ENCODE data around the gene ANK2. TPM values are rescaled to one million over a fixed set of nuclear protein-coding genes. Genes with fewer than 3 reads are reported as not detected.

Gene ANK2
- polyA plus RNA-seq, 4 donors = 0.22 to 32.7 (median 5.6) TPM

- Histone ChIP-seq H3K27me3 (ENCODE audit: control insufficient read depth in 3 of 3, insufficient read depth in 3 of 3, low read length in 3 of 3) (no peaks in the 10 kb centered on the region), H3K4me1 (ENCODE audit: control insufficient read depth in 3 of 3, insufficient read depth in 2 of 3, low read depth in 1 of 3, low read length in 2 of 3) (peaks cover 0 to 6% (median 0%) of the 10 kb centered on the region in 3 donors), H3K36me3 (ENCODE audit: control insufficient read depth in 3 of 3, insufficient read depth in 2 of 3, low read depth in 1 of 3, low read length in 3 of 3) (peaks cover 0 to 20% (median 0%) of the 10 kb centered on the region in 3 donors), H3K27ac (ENCODE audit: low read depth in 1 of 3, low read length in 2 of 3) (no peak overlapping the region), H3K9me3 (ENCODE audit: control insufficient read depth in 2 of 2, insufficient read depth in 1 of 2, low read depth in 1 of 2, low read length in 1 of 2) (no peaks in the 10 kb centered on the region), H3K4me3 (ENCODE audit: low read depth in 1 of 3, low read length in 3 of 3) (no peak overlapping the region)
- FAIRE-seq (no peak), DNase-seq (no peak)
- WGBS, 3 donors = 82 to 94% (median 83%) methylated on average over 2 of the region's 2 CpGs
These were observed 238.8 kb downstream of the ANK2 start for GRCh38 chr4:113288257-113288656.

- DNase-seq (no peak), FAIRE-seq (no peak)
- Histone ChIP-seq H3K4me1 (ENCODE audit: control insufficient read depth in 3 of 3, insufficient read depth in 2 of 3, low read depth in 1 of 3, low read length in 2 of 3) (peaks cover 0 to 6% (median 0%) of the 10 kb centered on the region in 3 donors), H3K27ac (ENCODE audit: low read depth in 1 of 3, low read length in 2 of 3) (no peak overlapping the region), H3K27me3 (ENCODE audit: control insufficient read depth in 3 of 3, insufficient read depth in 3 of 3, low read length in 3 of 3) (no peaks in the 10 kb centered on the region), H3K9me3 (ENCODE audit: control insufficient read depth in 2 of 2, insufficient read depth in 1 of 2, low read depth in 1 of 2, low read length in 1 of 2) (no peaks in the 10 kb centered on the region), H3K4me3 (ENCODE audit: low read depth in 1 of 3, low read length in 3 of 3) (no peak overlapping the region), H3K36me3 (ENCODE audit: control insufficient read depth in 3 of 3, insufficient read depth in 2 of 3, low read depth in 1 of 3, low read length in 3 of 3) (peaks cover 0 to 21% (median 0%) of the 10 kb centered on the region in 3 donors)
- WGBS, 3 donors = 77 to 89% (median 85%) methylated on average over 4 of the region's 4 CpGs
These were observed 239.2 kb downstream of the ANK2 start for GRCh38 chr4:113288696-113289095.

GRCh38 chr4:113289766-113290165 is 240.3 kb downstream of the ANK2 start:
- Histone ChIP-seq H3K27ac (ENCODE audit: low read depth in 1 of 3, low read length in 2 of 3) (no peak overlapping the region), H3K27me3 (ENCODE audit: control insufficient read depth in 3 of 3, insufficient read depth in 3 of 3, low read length in 3 of 3) (no peaks in the 10 kb centered on the region), H3K9me3 (ENCODE audit: control insufficient read depth in 2 of 2, insufficient read depth in 1 of 2, low read depth in 1 of 2, low read length in 1 of 2) (no peaks in the 10 kb centered on the region), H3K4me1 (ENCODE audit: control insufficient read depth in 3 of 3, insufficient read depth in 2 of 3, low read depth in 1 of 3, low read length in 2 of 3) (peaks cover 0 to 6% (median 0%) of the 10 kb centered on the region in 3 donors), H3K4me3 (ENCODE audit: low read depth in 1 of 3, low read length in 3 of 3) (no peak overlapping the region), H3K36me3 (ENCODE audit: control insufficient read depth in 3 of 3, insufficient read depth in 2 of 3, low read depth in 1 of 3, low read length in 3 of 3) (peaks cover 0 to 21% (median 0%) of the 10 kb centered on the region in 3 donors)
- DNase-seq (no peak), FAIRE-seq (no peak)

- no peaks in the 10 kb centered on the region for H3K27me3 ChIP-seq (ENCODE audit: control insufficient read depth in 3 of 3, insufficient read depth in 3 of 3, low read length in 3 of 3)
- DNase-seq = no peak
- peaks cover 0 to 15% (median 0%) of the 10 kb centered on the region in 3 donors for H3K36me3 ChIP-seq (ENCODE audit: control insufficient read depth in 3 of 3, insufficient read depth in 2 of 3, low read depth in 1 of 3, low read length in 3 of 3)
- no peak for FAIRE-seq
- peaks cover 0 to 6% (median 0%) of the 10 kb centered on the region in 3 donors for H3K4me1 ChIP-seq (ENCODE audit: control insufficient read depth in 3 of 3, insufficient read depth in 2 of 3, low read depth in 1 of 3, low read length in 2 of 3)
- H3K4me3 ChIP-seq (ENCODE audit: low read depth in 1 of 3, low read length in 3 of 3) = no peak overlapping the region
- WGBS, 3 donors = 42 to 62% (median 45%) methylated on average over 2 of the region's 2 CpGs
- H3K9me3 ChIP-seq (ENCODE audit: control insufficient read depth in 2 of 2, insufficient read depth in 1 of 2, low read depth in 1 of 2, low read length in 1 of 2) = no peaks in the 10 kb centered on the region
- no peak overlapping the region for H3K27ac ChIP-seq (ENCODE audit: low read depth in 1 of 3, low read length in 2 of 3)
These were observed 241.2 kb downstream of the ANK2 start for GRCh38 chr4:113290666-113291065.

- peak overlapping the region in 1 of 3 donors; percentile 26 for H3K4me3 ChIP-seq (ENCODE audit: low read depth in 1 of 3, low read length in 3 of 3)
- H3K4me1 ChIP-seq (ENCODE audit: control insufficient read depth in 3 of 3, insufficient read depth in 2 of 3, low read depth in 1 of 3, low read length in 2 of 3) = peaks cover 0 to 6% (median 0%) of the 10 kb centered on the region in 3 donors
- peak overlapping the region in 2 of 3 donors; percentile 64 to 72 for H3K27ac ChIP-seq (ENCODE audit: low read depth in 1 of 3, low read length in 2 of 3)
- no peaks in the 10 kb centered on the region for H3K27me3 ChIP-seq (ENCODE audit: control insufficient read depth in 3 of 3, insufficient read depth in 3 of 3, low read length in 3 of 3)
- no peaks in the 10 kb centered on the region for H3K9me3 ChIP-seq (ENCODE audit: control insufficient read depth in 2 of 2, insufficient read depth in 1 of 2, low read depth in 1 of 2, low read length in 1 of 2)
- 62 to 86% (median 80%) methylated on average over 21 of the region's 21 CpGs for WGBS, 3 donors
- DNase-seq (peak; percentile 5 to 38), FAIRE-seq (no peak)
- H3K36me3 ChIP-seq (ENCODE audit: control insufficient read depth in 3 of 3, insufficient read depth in 2 of 3, low read depth in 1 of 3, low read length in 3 of 3) = peaks cover 0 to 15% (median 0%) of the 10 kb centered on the region in 3 donors
These were observed 243.1 kb downstream of the ANK2 start for GRCh38 chr4:113292371-113293042.

- Histone ChIP-seq H3K9me3 (ENCODE audit: control insufficient read depth in 2 of 2, insufficient read depth in 1 of 2, low read depth in 1 of 2, low read length in 1 of 2) (no peaks in the 10 kb centered on the region), H3K36me3 (ENCODE audit: control insufficient read depth in 3 of 3, insufficient read depth in 2 of 3, low read depth in 1 of 3, low read length in 3 of 3) (peaks cover 0 to 15% (median 0%) of the 10 kb centered on the region in 3 donors), H3K27me3 (ENCODE audit: control insufficient read depth in 3 of 3, insufficient read depth in 3 of 3, low read length in 3 of 3) (peaks cover 0 to 2% (median 0%) of the 10 kb centered on the region in 3 donors), H3K27ac (ENCODE audit: low read depth in 1 of 3, low read length in 2 of 3) (peak overlapping the region in 2 of 3 donors; percentile 64 to 85), H3K4me3 (ENCODE audit: low read depth in 1 of 3, low read length in 3 of 3) (peak overlapping the region in 1 of 3 donors; percentile 26), H3K4me1 (ENCODE audit: control insufficient read depth in 3 of 3, insufficient read depth in 2 of 3, low read depth in 1 of 3, low read length in 2 of 3) (peaks cover 0 to 6% (median 0%) of the 10 kb centered on the region in 3 donors)
- WGBS, 3 donors = 59 to 87% (median 78%) methylated on average over 9 of the region's 9 CpGs
- DNase-seq (peak in 1 of 2 donors; percentile 34), FAIRE-seq (no peak)
These were observed 243.6 kb downstream of the ANK2 start for GRCh38 chr4:113293043-113293560.

- peaks cover 0 to 6% (median 0%) of the 10 kb centered on the region in 3 donors for H3K4me1 ChIP-seq (ENCODE audit: control insufficient read depth in 3 of 3, insufficient read depth in 2 of 3, low read depth in 1 of 3, low read length in 2 of 3)
- FAIRE-seq (no peak), DNase-seq (no peak)
- peaks cover 0 to 14% (median 0%) of the 10 kb centered on the region in 3 donors for H3K36me3 ChIP-seq (ENCODE audit: control insufficient read depth in 3 of 3, insufficient read depth in 2 of 3, low read depth in 1 of 3, low read length in 3 of 3)
- peaks cover 0 to 2% (median 0%) of the 10 kb centered on the region in 3 donors for H3K27me3 ChIP-seq (ENCODE audit: control insufficient read depth in 3 of 3, insufficient read depth in 3 of 3, low read length in 3 of 3)
- no peaks in the 10 kb centered on the region for H3K9me3 ChIP-seq (ENCODE audit: control insufficient read depth in 2 of 2, insufficient read depth in 1 of 2, low read depth in 1 of 2, low read length in 1 of 2)
- H3K27ac ChIP-seq (ENCODE audit: low read depth in 1 of 3, low read length in 2 of 3) = peak overlapping the region in 2 of 3 donors; percentile 36 to 85
- 70 to 96% (median 89%) methylated on average over 4 of the region's 4 CpGs for WGBS, 3 donors
- peak overlapping the region in 1 of 3 donors; percentile 7 for H3K4me3 ChIP-seq (ENCODE audit: low read depth in 1 of 3, low read length in 3 of 3)
These were observed 244.2 kb downstream of the ANK2 start for GRCh38 chr4:113293674-113294073.

GRCh38 chr4:113294908-113295307 is 245.5 kb downstream of the ANK2 start:
- DNase-seq (no peak), FAIRE-seq (no peak)
- Histone ChIP-seq H3K27me3 (ENCODE audit: control insufficient read depth in 3 of 3, insufficient read depth in 3 of 3, low read length in 3 of 3) (peaks cover 0 to 2% (median 0%) of the 10 kb centered on the region in 3 donors), H3K4me1 (ENCODE audit: control insufficient read depth in 3 of 3, insufficient read depth in 2 of 3, low read depth in 1 of 3, low read length in 2 of 3) (peaks cover 0 to 6% (median 0%) of the 10 kb centered on the region in 3 donors), H3K4me3 (ENCODE audit: low read depth in 1 of 3, low read length in 3 of 3) (no peak overlapping the region), H3K36me3 (ENCODE audit: control insufficient read depth in 3 of 3, insufficient read depth in 2 of 3, low read depth in 1 of 3, low read length in 3 of 3) (peaks cover 0 to 13% (median 0%) of the 10 kb centered on the region in 3 donors), H3K9me3 (ENCODE audit: control insufficient read depth in 2 of 2, insufficient read depth in 1 of 2, low read depth in 1 of 2, low read length in 1 of 2) (no peaks in the 10 kb centered on the region), H3K27ac (ENCODE audit: low read depth in 1 of 3, low read length in 2 of 3) (no peak overlapping the region)
- WGBS, 3 donors = 71 to 100% (median 80%) methylated on average over 1 of the region's 1 CpG

Data from small intestine (tissue), 7 donors.